ENCODE results near the gene SUSD3.

- TF ChIP-seq CTCF (IDR thresholded peaks at IDR 0.05) (no peak), ZBTB43 (CRISPR knock-in tag; IDR thresholded peaks at IDR 0.05) (no peak), ZNF138 (CRISPR knock-in tag; conservative IDR thresholded peaks at IDR 0.05) (no peak)
These were observed 73.9 kb downstream of the SUSD3 start for GRCh38 chr9:93132287-93132927.
